ENCODE results near the gene PTPN3.

DNA sequence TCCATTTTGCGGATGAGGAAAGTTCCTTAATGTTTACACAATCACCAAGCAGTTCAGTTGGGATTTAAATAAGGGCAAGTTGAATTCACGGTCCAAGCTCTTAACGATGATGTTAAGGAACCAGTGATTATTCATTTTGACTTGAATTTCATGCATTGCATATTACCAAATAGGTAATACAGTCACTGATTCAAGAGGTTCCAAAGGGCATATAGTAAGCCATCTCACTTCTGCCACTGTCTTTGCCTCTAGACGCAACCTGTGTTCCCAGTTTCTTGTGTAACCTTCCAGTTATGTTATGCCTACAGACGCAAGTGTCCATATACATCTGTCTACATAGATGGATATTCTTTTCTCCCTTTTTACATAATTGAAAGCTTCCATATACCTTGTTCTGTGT, 137.3 kb downstream of the PTPN3 start:
- TF ChIP-seq EZH2 (IDR thresholded peaks at IDR 0.05; ENCODE audit: low read length, missing control alignments): no peak
- TF ChIP-seq, protein P1, sequence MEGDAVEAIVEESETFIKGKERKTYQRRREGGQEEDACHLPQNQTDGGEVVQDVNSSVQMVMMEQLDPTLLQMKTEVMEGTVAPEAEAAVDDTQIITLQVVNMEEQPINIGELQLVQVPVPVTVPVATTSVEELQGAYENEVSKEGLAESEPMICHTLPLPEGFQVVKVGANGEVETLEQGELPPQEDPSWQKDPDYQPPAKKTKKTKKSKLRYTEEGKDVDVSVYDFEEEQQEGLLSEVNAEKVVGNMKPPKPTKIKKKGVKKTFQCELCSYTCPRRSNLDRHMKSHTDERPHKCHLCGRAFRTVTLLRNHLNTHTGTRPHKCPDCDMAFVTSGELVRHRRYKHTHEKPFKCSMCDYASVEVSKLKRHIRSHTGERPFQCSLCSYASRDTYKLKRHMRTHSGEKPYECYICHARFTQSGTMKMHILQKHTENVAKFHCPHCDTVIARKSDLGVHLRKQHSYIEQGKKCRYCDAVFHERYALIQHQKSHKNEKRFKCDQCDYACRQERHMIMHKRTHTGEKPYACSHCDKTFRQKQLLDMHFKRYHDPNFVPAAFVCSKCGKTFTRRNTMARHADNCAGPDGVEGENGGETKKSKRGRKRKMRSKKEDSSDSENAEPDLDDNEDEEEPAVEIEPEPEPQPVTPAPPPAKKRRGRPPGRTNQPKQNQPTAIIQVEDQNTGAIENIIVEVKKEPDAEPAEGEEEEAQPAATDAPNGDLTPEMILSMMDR (conservative IDR thresholded peaks at IDR 0.05 in 1 of 2, IDR thresholded peaks at IDR 0.05 in 1 of 2; ENCODE audit: low read depth in 1 of 2, low read length in 2 of 2): no peak
